Astrocyte (in vitro differentiated cells and primary cell): ENCODE results near the gene RPL13.

Experiments used
- CTCF ChIP-seq: IDR thresholded peaks from 2 replicates; pipeline ENCODE4 v1.5.1; 2011; ENCODE audit warnings: low read depth, mild to moderate bottlenecking, inconsistent platforms, low read length, moderate library complexity; ENCODE audit not compliant: insufficient read depth
- EZH2 ChIP-seq: IDR thresholded peaks from 2 replicates; pipeline ENCODE4 v1.6.1; 2012; ENCODE audit warnings: mild to moderate bottlenecking, low read length, inconsistent platforms; ENCODE audit not compliant: insufficient read depth

DNA sequence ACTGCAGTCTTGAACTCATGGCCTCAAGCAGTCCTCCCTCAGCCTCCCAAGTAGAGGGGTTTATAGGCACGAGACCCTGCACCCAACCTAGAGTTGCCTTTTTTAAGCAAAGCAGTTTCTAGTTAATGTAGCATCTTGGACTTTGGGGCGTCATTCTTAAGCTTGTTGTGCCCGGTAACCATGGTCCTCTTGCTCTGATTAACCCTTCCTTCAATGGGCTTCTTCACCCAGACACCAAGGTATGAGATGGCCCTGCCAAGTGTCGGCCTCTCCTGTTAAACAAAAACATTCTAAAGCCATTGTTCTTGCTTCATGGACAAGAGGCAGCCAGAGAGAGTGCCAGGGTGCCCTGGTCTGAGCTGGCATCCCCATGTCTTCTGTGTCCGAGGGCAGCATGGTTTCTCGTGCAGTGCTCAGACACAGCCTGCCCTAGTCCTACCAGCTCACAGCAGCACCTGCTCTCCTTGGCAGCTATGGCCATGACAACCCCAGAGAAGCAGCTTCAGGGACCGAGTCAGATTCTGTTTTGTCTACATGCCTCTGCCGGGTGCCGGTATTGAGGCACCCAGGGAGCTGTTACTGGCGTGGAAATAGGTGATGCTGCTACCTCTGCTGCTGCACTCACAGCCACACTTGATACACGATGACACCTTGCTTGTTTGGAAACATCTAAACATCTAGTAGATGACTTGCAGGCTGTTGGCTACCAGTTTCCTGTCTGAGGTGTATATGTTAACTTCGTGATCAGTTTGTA lies 3.3 kb downstream of the RPL13 start:
- TF ChIP-seq CTCF (no peak), EZH2 (no peak)
